Ishikawa (cell line): ENCODE measurements around the gene DALRD3.

Experiments
- CEBPB ChIP-seq: IDR thresholded peaks from 2 replicates; pipeline ENCODE4 v1.6.1; 2012
- CREB1 ChIP-seq: IDR thresholded peaks from 2 replicates; pipeline ENCODE4 v1.6.1; 2012; ENCODE audit warnings: low read depth
- EGR1 ChIP-seq: IDR thresholded peaks from 2 replicates; pipeline ENCODE4 v1.6.1; 2012
- EP300 ChIP-seq: IDR thresholded peaks from 2 replicates; pipeline ENCODE4 v1.6.1; 2012; ENCODE audit warnings: borderline replicate concordance
- FOXM1 ChIP-seq: IDR thresholded peaks from 2 replicates; pipeline ENCODE4 v1.6.1; 2012; ENCODE audit warnings: low read depth, borderline replicate concordance
- NFIC ChIP-seq: IDR thresholded peaks from 2 replicates; pipeline ENCODE4 v1.6.1; 2012
- RAD21 ChIP-seq: IDR thresholded peaks from 2 replicates; pipeline ENCODE4 v1.6.1; 2012; ENCODE audit warnings: low read depth
- TAF1 ChIP-seq: IDR thresholded peaks from 2 replicates; pipeline ENCODE4 v1.6.1; 2012; ENCODE audit warnings: low read depth, mild to moderate bottlenecking
- TCF12 ChIP-seq: IDR thresholded peaks from 2 replicates; pipeline ENCODE4 v1.6.1; 2012; ENCODE audit warnings: low read depth
- TEAD4 ChIP-seq: IDR thresholded peaks from 2 replicates; pipeline ENCODE4 v1.6.1; 2012
- YY1 ChIP-seq: IDR thresholded peaks from 2 replicates; pipeline ENCODE4 v1.6.1; 2012; ENCODE audit warnings: low read depth
- ZBTB7A ChIP-seq: IDR thresholded peaks from 2 replicates; pipeline ENCODE4 v1.6.1; 2012; ENCODE audit warnings: low read depth
- TF ChIP-seq, protein P1 (sequence below): IDR thresholded peaks from 2 replicates; pipeline ENCODE4 v1.6.1; 2012; ENCODE audit warnings: low read depth, mild to moderate bottlenecking
- TF ChIP-seq, protein P2 (sequence below): IDR thresholded peaks from 2 replicates; pipeline ENCODE4 v1.6.1; 2012
- TF ChIP-seq, protein P3 (sequence below): IDR thresholded peaks from 2 replicates; pipeline ENCODE4 v1.6.1; 2012

DALRD3 gene

DNA sequence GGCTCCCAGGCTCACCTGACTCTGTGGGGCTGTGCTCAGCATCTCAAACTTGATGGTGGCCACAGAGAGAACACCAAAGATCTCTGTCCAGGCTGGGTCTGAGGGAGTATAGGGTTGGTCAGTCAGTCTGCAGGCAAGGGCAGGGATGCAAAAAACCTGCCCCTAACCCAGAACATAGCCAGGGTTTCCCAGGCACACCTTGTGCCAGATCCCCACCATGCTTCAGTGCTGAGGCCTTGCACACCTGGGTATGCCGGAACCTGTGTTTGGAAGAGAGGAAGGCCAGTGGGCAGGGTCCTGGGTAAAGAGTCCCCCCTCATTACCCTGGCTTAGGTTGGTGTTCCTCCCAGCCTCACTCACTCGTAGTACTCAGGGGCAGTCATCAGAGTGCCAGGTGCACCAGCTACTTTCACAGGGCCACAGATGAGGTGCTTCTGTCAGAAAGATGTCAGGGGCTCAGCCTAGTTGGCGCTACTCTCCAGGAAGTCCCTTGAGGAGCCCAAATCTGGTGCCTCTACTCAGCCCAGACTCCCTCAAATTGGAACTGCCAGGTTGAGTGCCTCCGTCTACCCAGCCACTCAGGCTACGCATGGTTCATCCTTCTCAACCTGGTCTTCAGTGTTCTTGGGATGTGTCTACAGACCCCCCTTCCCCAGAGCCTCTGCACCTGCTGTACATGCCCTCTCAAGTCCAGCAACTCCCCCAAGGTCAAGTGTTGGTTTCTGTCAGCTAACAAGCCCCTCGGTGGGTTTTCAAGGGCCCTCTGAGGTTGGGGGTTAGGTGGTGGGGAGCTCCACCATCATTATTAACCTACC is 1.8 kb downstream of the DALRD3 start:
- TF ChIP-seq, protein P1, sequence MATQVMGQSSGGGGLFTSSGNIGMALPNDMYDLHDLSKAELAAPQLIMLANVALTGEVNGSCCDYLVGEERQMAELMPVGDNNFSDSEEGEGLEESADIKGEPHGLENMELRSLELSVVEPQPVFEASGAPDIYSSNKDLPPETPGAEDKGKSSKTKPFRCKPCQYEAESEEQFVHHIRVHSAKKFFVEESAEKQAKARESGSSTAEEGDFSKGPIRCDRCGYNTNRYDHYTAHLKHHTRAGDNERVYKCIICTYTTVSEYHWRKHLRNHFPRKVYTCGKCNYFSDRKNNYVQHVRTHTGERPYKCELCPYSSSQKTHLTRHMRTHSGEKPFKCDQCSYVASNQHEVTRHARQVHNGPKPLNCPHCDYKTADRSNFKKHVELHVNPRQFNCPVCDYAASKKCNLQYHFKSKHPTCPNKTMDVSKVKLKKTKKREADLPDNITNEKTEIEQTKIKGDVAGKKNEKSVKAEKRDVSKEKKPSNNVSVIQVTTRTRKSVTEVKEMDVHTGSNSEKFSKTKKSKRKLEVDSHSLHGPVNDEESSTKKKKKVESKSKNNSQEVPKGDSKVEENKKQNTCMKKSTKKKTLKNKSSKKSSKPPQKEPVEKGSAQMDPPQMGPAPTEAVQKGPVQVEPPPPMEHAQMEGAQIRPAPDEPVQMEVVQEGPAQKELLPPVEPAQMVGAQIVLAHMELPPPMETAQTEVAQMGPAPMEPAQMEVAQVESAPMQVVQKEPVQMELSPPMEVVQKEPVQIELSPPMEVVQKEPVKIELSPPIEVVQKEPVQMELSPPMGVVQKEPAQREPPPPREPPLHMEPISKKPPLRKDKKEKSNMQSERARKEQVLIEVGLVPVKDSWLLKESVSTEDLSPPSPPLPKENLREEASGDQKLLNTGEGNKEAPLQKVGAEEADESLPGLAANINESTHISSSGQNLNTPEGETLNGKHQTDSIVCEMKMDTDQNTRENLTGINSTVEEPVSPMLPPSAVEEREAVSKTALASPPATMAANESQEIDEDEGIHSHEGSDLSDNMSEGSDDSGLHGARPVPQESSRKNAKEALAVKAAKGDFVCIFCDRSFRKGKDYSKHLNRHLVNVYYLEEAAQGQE: no peak
- TF ChIP-seq TEAD4 (no peak), CREB1 (no peak), FOXM1 (no peak), EGR1 (no peak), CEBPB (no peak), RAD21 (no peak), EP300 (no peak), TCF12 (no peak), NFIC (no peak), ZBTB7A (no peak), YY1 (no peak), TAF1 (no peak)
- TF ChIP-seq, protein P2, sequence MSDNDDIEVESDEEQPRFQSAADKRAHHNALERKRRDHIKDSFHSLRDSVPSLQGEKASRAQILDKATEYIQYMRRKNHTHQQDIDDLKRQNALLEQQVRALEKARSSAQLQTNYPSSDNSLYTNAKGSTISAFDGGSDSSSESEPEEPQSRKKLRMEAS: no peak
- TF ChIP-seq, protein P3, sequence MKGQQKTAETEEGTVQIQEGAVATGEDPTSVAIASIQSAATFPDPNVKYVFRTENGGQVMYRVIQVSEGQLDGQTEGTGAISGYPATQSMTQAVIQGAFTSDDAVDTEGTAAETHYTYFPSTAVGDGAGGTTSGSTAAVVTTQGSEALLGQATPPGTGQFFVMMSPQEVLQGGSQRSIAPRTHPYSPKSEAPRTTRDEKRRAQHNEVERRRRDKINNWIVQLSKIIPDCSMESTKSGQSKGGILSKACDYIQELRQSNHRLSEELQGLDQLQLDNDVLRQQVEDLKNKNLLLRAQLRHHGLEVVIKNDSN: no peak

DNA sequence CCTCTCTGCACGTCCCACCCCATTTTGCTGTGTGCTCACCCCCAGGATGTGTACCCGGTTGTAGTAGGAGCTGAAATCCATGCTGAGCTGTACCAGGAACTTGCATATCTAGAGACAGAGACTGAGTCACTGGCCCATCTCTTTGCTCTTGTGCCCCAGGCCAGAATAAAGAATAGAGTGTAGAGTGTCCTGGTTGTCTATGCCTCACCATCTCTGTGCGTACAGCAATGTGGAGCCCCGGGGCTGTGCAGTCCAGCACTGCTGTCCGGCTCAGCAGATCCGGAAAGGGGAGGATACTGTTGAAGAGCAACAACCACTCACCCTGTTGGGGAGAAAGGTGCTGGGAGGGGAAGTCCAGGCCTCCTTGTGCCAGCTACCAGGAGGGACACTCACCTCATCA is 2.6 kb downstream of the DALRD3 start:
- TF ChIP-seq TCF12 (no peak), CEBPB (no peak), YY1 (no peak), NFIC (no peak), TAF1 (no peak), EGR1 (no peak), ZBTB7A (no peak), TEAD4 (no peak), CREB1 (no peak), EP300 (no peak), RAD21 (no peak), FOXM1 (no peak)
- TF ChIP-seq, protein P3: no peak
- TF ChIP-seq, protein P1: no peak
- TF ChIP-seq, protein P2: no peak

DNA sequence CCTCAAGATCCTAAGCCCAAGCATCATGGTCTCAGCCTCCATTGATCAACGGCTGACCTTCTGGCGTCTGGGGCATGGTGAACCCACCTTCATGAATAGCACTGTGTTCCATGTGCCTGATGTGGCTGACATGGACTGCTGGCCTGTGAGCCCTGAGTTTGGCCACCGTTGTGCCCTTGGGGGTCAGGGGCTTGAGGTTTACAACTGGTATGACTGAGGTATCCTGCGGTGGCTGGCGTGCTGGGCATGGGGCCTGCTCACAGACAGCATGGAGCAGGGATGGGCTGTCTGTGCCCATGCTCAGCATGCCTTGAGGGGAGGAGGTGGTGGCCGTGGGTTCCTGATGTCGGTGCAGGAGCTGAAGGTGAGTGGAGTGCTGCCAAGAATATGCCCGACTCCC is 3.3 kb downstream of the DALRD3 start:
- TF ChIP-seq TAF1 (no peak), CREB1 (no peak), EP300 (no peak), NFIC (no peak), TCF12 (no peak), FOXM1 (no peak), RAD21 (no peak), ZBTB7A (no peak), YY1 (no peak), TEAD4 (no peak), EGR1 (no peak), CEBPB (no peak)
- TF ChIP-seq, protein P3: no peak
- TF ChIP-seq, protein P2: no peak
- TF ChIP-seq, protein P1: no peak
